ENCODE results near the gene SMCO4. TPM values are rescaled to one million over a fixed set of nuclear protein-coding genes. Genes with fewer than 3 reads are reported as not detected.

The SMCO4 gene
- total RNA-seq, 4 donors from 2014 or later, result 24.8 to 93.0 (median 40.2) TPM

DNA sequence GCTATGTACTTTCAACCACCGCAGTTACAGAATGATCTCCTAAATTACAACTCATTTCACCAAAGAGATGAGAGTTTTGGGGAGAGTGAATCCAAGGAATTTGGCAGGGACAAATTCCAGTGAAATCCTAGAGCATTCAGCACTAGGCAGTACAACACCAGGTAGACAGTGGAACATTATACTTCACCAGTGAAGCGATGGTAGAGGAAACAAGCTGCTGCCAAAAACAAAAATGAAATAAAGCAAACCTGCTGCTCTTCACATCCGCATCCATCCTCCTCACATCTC is 16.9 kb downstream of the SMCO4 start:
- Histone ChIP-seq H3K36me3 (no peaks in the 10 kb centered on the region), H3K4me3 (no peak overlapping the region), H3K4me1 (peaks cover 0 to 54% (median 5%) of the 10 kb centered on the region in 4 donors), H3K27ac (peak overlapping the region in 3 of 4 donors; percentile 19 to 52 (median 34)), H3K9me3 (no peaks in the 10 kb centered on the region), H3K27me3 (no peaks in the 10 kb centered on the region)
- TF ChIP-seq, protein P1, sequence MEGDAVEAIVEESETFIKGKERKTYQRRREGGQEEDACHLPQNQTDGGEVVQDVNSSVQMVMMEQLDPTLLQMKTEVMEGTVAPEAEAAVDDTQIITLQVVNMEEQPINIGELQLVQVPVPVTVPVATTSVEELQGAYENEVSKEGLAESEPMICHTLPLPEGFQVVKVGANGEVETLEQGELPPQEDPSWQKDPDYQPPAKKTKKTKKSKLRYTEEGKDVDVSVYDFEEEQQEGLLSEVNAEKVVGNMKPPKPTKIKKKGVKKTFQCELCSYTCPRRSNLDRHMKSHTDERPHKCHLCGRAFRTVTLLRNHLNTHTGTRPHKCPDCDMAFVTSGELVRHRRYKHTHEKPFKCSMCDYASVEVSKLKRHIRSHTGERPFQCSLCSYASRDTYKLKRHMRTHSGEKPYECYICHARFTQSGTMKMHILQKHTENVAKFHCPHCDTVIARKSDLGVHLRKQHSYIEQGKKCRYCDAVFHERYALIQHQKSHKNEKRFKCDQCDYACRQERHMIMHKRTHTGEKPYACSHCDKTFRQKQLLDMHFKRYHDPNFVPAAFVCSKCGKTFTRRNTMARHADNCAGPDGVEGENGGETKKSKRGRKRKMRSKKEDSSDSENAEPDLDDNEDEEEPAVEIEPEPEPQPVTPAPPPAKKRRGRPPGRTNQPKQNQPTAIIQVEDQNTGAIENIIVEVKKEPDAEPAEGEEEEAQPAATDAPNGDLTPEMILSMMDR (IDR thresholded peaks at IDR 0.05), result no peak
- no peak for TF ChIP-seq POLR2A (IDR thresholded peaks at IDR 0.05)
- no peak for DNase-seq

DNA sequence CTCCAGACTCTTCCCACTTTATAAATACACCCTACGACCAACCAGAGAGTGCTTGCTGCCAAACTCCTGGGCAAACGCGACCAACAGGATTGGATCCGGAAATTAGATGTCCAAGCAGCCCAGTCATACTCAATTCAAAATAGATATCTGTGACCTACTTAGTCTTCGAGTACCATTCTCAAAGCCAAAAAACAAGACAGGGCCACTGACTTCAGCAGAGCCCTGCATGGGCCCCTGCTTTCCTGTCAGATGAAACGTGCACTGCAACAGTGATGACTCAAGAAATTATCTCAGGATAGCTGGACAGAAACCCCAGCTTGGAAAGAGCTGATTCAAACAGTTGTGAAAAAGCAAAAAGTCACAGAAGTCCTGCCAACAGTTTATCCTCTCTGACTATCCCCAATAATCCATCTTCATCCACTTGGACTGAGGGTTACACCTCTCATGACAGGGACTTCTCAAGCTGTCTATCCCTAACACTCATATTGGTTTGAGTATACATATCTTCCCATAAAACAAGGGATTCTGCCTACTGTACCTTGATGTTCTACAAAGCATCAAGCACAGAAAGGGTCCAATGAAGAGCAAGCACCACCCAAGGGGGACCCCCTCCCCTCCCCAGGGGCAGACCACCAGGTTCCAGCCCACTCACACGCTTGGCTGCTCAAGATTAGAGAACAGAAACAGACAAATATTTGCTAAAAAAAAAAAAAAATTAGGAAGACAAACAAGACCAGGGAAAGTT is 17.4 kb downstream of the SMCO4 start:
- DNase-seq, result no peak
- no peak overlapping the region for H3K4me3 ChIP-seq
- no peaks in the 10 kb centered on the region for H3K27me3 ChIP-seq
- H3K4me1 ChIP-seq, result peaks cover 0 to 50% (median 8%) of the 10 kb centered on the region in 4 donors
- no peaks in the 10 kb centered on the region for H3K9me3 ChIP-seq
- H3K27ac ChIP-seq, result peak overlapping the region in 1 of 4 donors; percentile 52
- H3K36me3 ChIP-seq, result no peaks in the 10 kb centered on the region
- TF ChIP-seq, protein P1 (IDR thresholded peaks at IDR 0.05), result no peak
- no peak for TF ChIP-seq POLR2A (IDR thresholded peaks at IDR 0.05)

DNA sequence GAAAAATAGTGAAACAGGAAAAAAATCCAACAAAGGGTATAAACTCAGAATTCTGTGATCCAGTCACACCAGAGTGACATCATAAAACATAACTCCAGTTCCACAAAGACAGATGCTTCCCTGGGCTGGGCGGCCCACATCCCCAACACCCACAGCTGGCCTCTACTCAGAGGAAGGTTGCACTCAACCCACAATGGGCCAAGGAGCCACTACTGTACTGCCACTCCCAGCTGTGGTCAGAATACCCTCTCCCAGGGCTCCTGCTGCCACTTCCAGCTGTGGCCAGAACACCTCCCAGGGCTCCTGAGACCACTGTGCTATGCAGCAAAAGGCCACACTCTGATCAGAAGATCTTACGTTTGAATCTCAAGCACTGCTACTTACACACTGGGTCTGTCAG is 18.3 kb downstream of the SMCO4 start:
- H3K4me1 ChIP-seq, result peaks cover 0 to 41% (median 8%) of the 10 kb centered on the region in 4 donors
- TF ChIP-seq, protein P1 (IDR thresholded peaks at IDR 0.05), result no peak
- TF ChIP-seq POLR2A (IDR thresholded peaks at IDR 0.05), result no peak

DNA sequence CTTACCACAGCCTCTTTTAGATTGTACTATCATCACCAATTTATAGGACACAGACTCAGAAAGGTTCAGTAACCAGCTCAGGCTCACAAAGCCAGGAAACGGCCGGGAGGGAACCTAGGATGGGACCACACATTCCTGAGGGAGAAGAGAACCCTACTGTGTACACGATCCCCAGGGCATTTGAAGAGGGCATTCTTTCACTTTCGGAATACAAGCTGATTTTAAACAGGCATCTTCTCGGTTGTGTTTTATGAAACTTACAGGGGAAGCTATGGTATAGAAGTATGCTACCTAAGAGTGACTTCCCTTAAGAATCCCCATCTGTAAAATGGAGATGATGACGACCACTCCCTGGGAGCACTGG is 19.0 kb downstream of the SMCO4 start:
- H3K9me3 ChIP-seq, result no peaks in the 10 kb centered on the region
- H3K27me3 ChIP-seq, result no peaks in the 10 kb centered on the region
- no peak for DNase-seq
- no peak for TF ChIP-seq POLR2A (IDR thresholded peaks at IDR 0.05)
- TF ChIP-seq, protein P1 (IDR thresholded peaks at IDR 0.05), result no peak
- peaks cover 0 to 34% (median 8%) of the 10 kb centered on the region in 4 donors for H3K4me1 ChIP-seq
- H3K27ac ChIP-seq, result peak overlapping the region; percentile 0 to 55 (median 26)
- H3K4me3 ChIP-seq, result no peak overlapping the region
- no peaks in the 10 kb centered on the region for H3K36me3 ChIP-seq

More for the DNA sequence above, 18.3 kb downstream of the SMCO4 start:
- Histone ChIP-seq H3K27ac (peak overlapping the region in 2 of 4 donors; percentile 48 to 55), H3K4me3 (no peak overlapping the region), H3K27me3 (no peaks in the 10 kb centered on the region), H3K36me3 (no peaks in the 10 kb centered on the region), H3K9me3 (no peaks in the 10 kb centered on the region)
- DNase-seq, result no peak

DNA sequence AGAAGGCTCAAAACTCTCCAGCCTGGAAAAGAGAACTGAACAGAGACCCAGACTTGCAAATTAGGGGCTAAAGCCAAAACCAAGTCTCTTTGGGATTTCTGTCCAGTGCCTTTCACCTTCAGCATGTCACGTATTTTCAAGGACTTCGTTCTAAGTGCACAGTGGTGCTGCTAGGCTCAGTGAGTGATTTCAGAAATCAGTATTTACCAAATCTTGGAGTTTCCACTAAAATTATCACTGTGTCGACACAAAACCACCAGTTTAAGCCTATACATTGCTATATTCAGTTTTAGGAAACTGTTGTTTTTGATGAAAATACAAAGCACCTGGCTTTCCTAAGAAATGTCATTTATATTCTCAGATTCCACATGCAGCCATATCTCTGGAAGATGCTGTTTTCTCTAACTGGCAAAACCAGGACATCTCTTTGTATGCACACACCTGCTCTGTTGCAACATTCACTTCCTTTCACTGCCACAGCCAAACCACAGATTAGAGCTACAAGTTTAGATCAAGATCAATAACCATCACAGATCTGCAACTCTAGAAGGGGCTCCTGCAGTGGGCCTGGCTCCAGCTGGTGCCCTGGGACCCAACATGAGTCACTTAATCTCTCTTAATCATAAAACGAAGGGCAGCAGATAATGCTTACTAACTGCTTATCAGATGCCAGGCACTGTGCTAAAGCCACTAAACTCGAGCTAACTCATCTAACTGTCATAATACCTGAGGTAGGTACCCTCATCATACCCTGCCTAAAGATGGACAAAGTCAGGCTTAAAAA is 22.3 kb downstream of the SMCO4 start:
- no peak for DNase-seq
- Histone ChIP-seq H3K4me1 (peaks cover 0 to 16% (median 5%) of the 10 kb centered on the region in 4 donors), H3K36me3 (no peaks in the 10 kb centered on the region), H3K9me3 (no peaks in the 10 kb centered on the region), H3K27ac (no peak overlapping the region), H3K27me3 (no peaks in the 10 kb centered on the region), H3K4me3 (no peak overlapping the region)
- no peak for TF ChIP-seq POLR2A (IDR thresholded peaks at IDR 0.05)
- TF ChIP-seq, protein P1 (IDR thresholded peaks at IDR 0.05), result no peak

All from Peyer's patch (tissue), 4 donors.